ENCODE results near the gene PLEKHG4B. TPM values are rescaled to one million over a fixed set of nuclear protein-coding genes. Genes with fewer than 3 reads are reported as not detected.
A peak's percentile ranks its signal among the peaks of the same experiment; 100 is the strongest.
"Not testable (repeated sequence)": the region's sequence is repeated elsewhere in the genome, so short reads cannot be mapped to it uniquely, and the experiment has no call there.

PLEKHG4B gene
- total RNA-seq, 2 donors from 2014 or later: 0.55 TPM; not detected in 1

- peak overlapping the region; percentile 21 for H3K27ac Mint-ChIP-seq
- no peaks in the 10 kb centered on the region for H3K9me3 ChIP-seq (ENCODE audit: control insufficient read depth, low read length, poor library complexity, severe bottlenecking)
- H3K36me3 Mint-ChIP-seq (ENCODE audit: low read depth): no peaks in the 10 kb centered on the region
- DNase-seq (no peak), ATAC-seq (no peak)
- H3K27me3 Mint-ChIP-seq: no peaks in the 10 kb centered on the region
- no peak overlapping the region for H3K4me3 Mint-ChIP-seq
- peaks cover 28% of the 10 kb centered on the region for H3K4me1 Mint-ChIP-seq
Observed at GRCh38 chr5:213803-214395, 121.9 kb downstream of the PLEKHG4B start.

DNA sequence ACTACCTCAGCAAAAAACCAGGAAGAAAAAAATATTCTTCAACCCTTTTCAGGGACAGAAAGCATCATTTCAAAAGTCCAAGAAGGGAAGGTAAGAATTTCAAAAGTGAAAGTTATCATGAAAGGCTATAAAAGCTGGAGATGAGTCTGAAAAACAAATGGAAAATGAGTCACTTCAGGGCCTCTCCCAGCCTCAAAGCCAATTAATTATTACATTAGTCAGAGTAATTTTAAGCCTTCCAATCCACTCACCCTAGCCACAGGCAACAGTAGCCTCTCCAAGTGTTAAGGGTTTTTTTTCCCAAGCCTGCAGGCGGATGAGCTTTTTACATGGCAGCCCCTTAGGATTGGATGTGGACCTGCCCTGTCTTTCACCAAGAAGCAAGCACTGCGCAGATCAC lies 123.3 kb downstream of the PLEKHG4B start:
- not testable (repeated sequence) for DNase-seq; H3K27ac Mint-ChIP-seq; H3K9me3 ChIP-seq (ENCODE audit: control insufficient read depth, low read length, poor library complexity, severe bottlenecking); H3K27me3 Mint-ChIP-seq; H3K36me3 Mint-ChIP-seq (ENCODE audit: low read depth); ATAC-seq
- Mint-ChIP-seq H3K4me1 (peaks cover 25% of the 10 kb centered on the region), H3K4me3 (peak overlapping the region; percentile 21)

DNA sequence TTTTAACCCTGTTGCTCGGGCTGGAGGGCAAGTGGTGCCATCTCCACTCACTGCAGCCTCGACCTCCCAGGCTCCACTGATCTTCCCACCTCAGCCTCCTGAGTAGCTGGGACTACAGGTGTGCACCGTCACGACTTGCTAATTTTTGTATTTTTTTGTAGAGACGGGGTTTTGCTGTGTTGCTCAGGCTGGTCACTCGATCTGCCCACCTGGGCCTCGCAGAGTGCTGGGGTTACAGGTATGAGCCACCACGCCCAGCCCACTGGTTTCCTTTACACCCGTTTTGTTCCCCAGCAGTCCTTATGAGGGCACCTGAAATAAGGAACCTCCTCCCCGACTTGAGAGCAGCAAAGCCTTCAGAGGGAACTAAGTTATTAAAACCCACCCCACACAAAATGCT lies 124.1 kb downstream of the PLEKHG4B start:
- H3K9me3 ChIP-seq (ENCODE audit: control insufficient read depth, low read length, poor library complexity, severe bottlenecking); H3K4me3 Mint-ChIP-seq; ATAC-seq; H3K27ac Mint-ChIP-seq; H3K27me3 Mint-ChIP-seq; DNase-seq; H3K36me3 Mint-ChIP-seq (ENCODE audit: low read depth): not testable (repeated sequence)
- H3K4me1 Mint-ChIP-seq: peaks cover 23% of the 10 kb centered on the region

GRCh38 chr5:217494-218456 lies 125.8 kb downstream of the PLEKHG4B start, which contains the start of the genes CCDC127 and SDHA:
Gene CCDC127, minus strand, starts transcription at chr5:218153. Its CDS starts 1,304 bp downstream, at chr5:216849.
Gene SDHA, plus strand, starts transcription at chr5:218320. Its CDS starts 36 bp downstream, at chr5:218356.
- not testable (repeated sequence) for H3K27me3 Mint-ChIP-seq; H3K9me3 ChIP-seq (ENCODE audit: control insufficient read depth, low read length, poor library complexity, severe bottlenecking); H3K36me3 Mint-ChIP-seq (ENCODE audit: low read depth)
- peak within 1 kb of the TSS; percentile 96 for H3K27ac Mint-ChIP-seq
- H3K4me3 Mint-ChIP-seq: peak within 1 kb of the TSS; percentile 92
- DNase-seq (peak; percentile 98 to 100 (median 99)), ATAC-seq (peak; percentile 86)
- H3K4me1 Mint-ChIP-seq: peaks cover 32% of the 10 kb centered on the region

DNA sequence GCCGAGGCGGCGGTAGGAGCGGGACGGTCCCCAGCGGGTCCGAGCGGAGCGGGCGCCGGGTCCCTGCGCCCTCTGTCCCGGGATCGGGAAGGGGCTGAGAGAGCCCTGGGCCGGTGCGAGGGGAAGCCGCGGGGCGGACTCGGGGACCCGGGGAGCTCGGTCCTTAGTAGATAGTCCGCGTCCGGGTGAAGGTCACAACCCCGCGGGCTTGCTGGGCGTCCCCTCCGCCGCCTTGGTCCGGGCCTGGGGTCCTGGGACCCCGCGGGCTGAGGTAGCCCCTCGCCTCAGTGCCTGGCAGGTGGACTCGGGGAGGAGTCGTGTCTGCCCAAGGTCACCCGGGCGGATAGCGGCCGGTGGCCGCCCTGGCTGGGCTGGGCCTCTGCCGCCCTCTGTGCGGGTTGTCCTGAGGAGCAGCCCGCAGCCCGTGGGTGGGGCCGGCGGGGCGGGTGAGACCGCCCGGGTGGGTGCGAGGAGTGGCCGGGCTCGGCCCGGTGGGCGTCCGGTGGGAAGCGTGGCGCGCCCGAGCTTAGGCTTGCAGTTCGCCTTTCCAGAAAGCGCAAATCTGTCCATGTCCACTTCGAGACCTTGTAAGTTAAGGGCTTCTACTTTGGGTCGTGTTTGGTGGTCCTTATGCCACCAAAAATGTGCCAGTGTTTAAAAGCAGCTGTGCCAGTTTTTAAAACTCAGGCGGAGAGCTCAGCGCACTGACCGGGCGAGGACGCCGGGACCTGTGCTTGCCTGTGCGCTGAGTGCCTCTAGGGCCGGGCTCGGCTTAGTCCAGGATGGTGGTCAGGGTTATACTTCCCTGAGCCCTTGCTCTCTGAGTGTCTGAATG lies 126.7 kb downstream of the PLEKHG4B start:
- no peaks in the 10 kb centered on the region for H3K36me3 Mint-ChIP-seq (ENCODE audit: low read depth)

DNA sequence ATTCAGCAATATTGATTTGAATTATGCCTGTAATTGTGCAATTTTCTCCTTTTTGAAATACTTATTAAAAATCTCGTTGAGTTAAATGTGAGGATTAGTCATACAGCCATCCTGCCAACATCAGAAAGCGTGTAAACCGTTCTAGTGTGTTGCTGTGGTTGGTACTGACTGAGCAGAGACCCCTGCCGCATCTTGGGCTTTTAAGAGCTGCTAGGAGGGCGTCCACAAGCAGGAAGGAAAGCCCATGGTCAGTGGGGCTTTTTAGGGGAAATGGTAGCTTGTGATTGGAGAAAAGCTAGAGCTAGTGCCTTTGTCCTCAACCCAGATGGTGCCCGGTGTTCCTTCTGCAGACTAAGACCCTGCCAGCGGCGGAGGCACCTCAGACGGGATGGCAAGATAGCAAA lies 127.5 kb downstream of the PLEKHG4B start:
- no peaks in the 10 kb centered on the region for H3K36me3 Mint-ChIP-seq (ENCODE audit: low read depth)
- DNase-seq: no peak
- ATAC-seq: peak; percentile 24
- H3K27me3 Mint-ChIP-seq: no peaks in the 10 kb centered on the region
- peak overlapping the region; percentile 96 for H3K27ac Mint-ChIP-seq
- H3K4me3 Mint-ChIP-seq: peak overlapping the region; percentile 92
- no peaks in the 10 kb centered on the region for H3K9me3 ChIP-seq (ENCODE audit: control insufficient read depth, low read length, poor library complexity, severe bottlenecking)
- H3K4me1 Mint-ChIP-seq: peaks cover 33% of the 10 kb centered on the region

More for the DNA sequence above, 126.7 kb downstream of the PLEKHG4B start:
- no peaks in the 10 kb centered on the region for H3K27me3 Mint-ChIP-seq
- peak overlapping the region; percentile 92 for H3K4me3 Mint-ChIP-seq
- DNase-seq (peak in 1 of 3 donors; percentile 20), ATAC-seq (peak; percentile 13)
- H3K9me3 ChIP-seq (ENCODE audit: control insufficient read depth, low read length, poor library complexity, severe bottlenecking): no peaks in the 10 kb centered on the region
- H3K27ac Mint-ChIP-seq: peak overlapping the region; percentile 96
- peaks cover 38% of the 10 kb centered on the region for H3K4me1 Mint-ChIP-seq

DNA sequence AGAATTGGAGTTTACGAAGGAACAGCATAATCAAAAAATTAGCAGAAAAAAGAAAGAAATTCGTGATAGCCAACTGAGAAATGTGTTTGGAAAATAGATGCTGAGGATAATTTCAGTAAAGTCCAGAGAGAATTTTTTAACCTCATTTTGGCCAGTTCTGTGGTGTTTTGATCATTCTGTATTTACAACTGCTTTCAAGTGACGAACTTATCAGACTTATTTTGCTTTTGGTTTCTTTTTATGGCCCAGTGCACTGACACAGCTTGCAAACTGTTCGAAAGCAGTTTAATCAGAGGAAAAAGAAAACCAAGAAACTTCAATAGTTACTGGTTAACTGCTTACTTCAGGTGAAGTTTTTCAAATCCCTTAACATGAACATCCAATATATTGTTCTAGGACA lies 128.0 kb downstream of the PLEKHG4B start:
- DNase-seq (no peak), ATAC-seq (peak; percentile 27)
- peak overlapping the region; percentile 96 for H3K27ac Mint-ChIP-seq
- no peaks in the 10 kb centered on the region for H3K27me3 Mint-ChIP-seq
- H3K4me1 Mint-ChIP-seq: peaks cover 31% of the 10 kb centered on the region
- H3K36me3 Mint-ChIP-seq (ENCODE audit: low read depth): no peaks in the 10 kb centered on the region
- H3K4me3 Mint-ChIP-seq: peak overlapping the region; percentile 92
- no peaks in the 10 kb centered on the region for H3K9me3 ChIP-seq (ENCODE audit: control insufficient read depth, low read length, poor library complexity, severe bottlenecking)

GRCh38 chr5:222951-223715 lies 131.2 kb downstream of the PLEKHG4B start:
- peaks cover 28% of the 10 kb centered on the region for H3K4me1 Mint-ChIP-seq

DNA sequence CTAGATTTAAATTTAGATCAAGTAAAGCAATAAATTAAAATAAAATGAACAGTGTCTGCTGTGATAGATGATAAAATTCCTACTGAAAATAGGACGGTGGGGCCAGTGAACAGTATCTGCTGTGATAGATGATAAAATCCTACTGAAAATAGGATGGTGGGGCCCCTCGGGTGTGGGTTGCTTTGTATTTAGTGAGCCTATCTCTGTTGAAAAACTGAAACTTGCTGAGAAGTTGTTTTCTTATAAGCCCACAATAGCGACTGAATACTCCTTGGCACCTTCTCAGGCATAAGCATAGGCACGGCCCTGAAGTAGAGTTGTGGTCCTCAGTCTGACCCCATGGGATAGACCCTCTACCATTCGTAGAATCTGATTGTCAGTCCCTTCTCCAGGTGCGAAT lies 131.8 kb downstream of the PLEKHG4B start:
- no peak overlapping the region for H3K4me3 Mint-ChIP-seq
- H3K9me3 ChIP-seq (ENCODE audit: control insufficient read depth, low read length, poor library complexity, severe bottlenecking): no peaks in the 10 kb centered on the region
- ATAC-seq (no peak), DNase-seq (no peak)
- peaks cover 9% of the 10 kb centered on the region for H3K36me3 Mint-ChIP-seq (ENCODE audit: low read depth)
- H3K27me3 Mint-ChIP-seq: no peaks in the 10 kb centered on the region
- peaks cover 28% of the 10 kb centered on the region for H3K4me1 Mint-ChIP-seq
- H3K27ac Mint-ChIP-seq: peak overlapping the region; percentile 96

More at GRCh38 chr5:222951-223715, 131.2 kb downstream of the PLEKHG4B start:
- not testable (repeated sequence) for H3K27me3 Mint-ChIP-seq; H3K36me3 Mint-ChIP-seq (ENCODE audit: low read depth); H3K9me3 ChIP-seq (ENCODE audit: control insufficient read depth, low read length, poor library complexity, severe bottlenecking); ATAC-seq; DNase-seq
- Mint-ChIP-seq H3K27ac (peak overlapping the region; percentile 96), H3K4me3 (peak overlapping the region; percentile 25)

DNA sequence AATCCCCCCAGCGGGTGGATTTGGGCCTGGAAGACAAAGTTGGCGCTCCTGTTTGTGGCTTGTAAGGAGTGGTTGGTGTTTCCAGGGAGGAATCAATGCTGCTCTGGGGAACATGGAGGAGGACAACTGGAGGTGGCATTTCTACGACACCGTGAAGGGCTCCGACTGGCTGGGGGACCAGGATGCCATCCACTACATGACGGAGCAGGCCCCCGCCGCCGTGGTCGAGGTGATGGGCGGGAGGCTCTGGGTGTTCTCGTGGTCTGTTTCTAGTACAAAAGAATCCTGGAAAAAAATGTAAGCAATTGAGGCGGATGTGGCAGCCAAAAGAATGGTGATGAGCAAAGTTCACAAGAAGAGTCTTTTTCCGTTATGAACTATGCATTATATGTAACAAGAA lies 133.4 kb downstream of the PLEKHG4B start:
- H3K9me3 ChIP-seq (ENCODE audit: control insufficient read depth, low read length, poor library complexity, severe bottlenecking): no peaks in the 10 kb centered on the region
- no peak for DNase-seq
- Mint-ChIP-seq H3K4me1 (peaks cover 28% of the 10 kb centered on the region), H3K27me3 (no peaks in the 10 kb centered on the region), H3K27ac (peak overlapping the region; percentile 29), H3K36me3 (ENCODE audit: low read depth) (peaks cover 10% of the 10 kb centered on the region), H3K4me3 (no peak overlapping the region)
- no peak for ATAC-seq

DNA sequence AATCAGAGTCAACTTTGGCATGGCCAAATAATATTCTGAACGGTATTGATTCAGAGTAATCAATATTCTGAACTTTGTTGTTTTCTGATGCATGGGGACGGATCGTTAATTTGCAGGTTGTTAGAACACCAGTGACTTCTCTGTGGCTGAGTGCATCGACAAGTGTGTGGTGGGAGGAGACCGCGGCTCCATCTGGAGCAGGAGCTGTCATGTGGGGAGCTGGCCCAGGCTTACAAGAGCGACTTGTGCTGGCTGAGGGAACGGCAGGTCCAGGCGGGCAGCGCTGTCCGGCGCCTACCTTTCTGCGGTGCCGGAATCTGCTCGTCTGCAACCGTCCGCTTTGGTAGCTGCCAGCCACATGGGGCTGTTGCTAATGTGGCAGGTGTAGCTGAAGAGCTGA lies 135.4 kb downstream of the PLEKHG4B start:
- H3K36me3 Mint-ChIP-seq (ENCODE audit: low read depth): peaks cover 10% of the 10 kb centered on the region
- H3K27ac Mint-ChIP-seq: peak overlapping the region; percentile 24
- H3K9me3 ChIP-seq (ENCODE audit: control insufficient read depth, low read length, poor library complexity, severe bottlenecking); H3K27me3 Mint-ChIP-seq; DNase-seq; ATAC-seq; H3K4me3 Mint-ChIP-seq: not testable (repeated sequence)
- peaks cover 24% of the 10 kb centered on the region for H3K4me1 Mint-ChIP-seq

DNA sequence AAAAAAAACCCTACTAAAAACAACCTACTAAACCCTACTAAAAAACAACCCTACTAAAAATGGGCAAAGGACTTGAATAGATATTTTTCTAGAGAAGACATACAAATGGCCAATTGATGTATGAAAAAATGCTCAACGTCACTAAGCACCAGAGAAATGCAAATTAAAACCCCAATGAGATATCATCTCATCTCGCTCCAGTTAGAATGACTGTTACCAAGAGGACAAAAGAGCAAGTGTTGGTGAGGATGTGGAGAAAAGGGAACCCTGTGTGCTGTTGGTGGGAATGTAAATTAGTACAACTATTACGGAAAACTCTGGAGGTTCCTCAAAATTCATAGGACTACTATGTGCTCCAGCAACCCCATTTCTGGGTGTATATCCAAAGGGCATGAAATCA lies 136.9 kb downstream of the PLEKHG4B start:
- Mint-ChIP-seq H3K4me3 (no peak overlapping the region), H3K27ac (no peak overlapping the region), H3K36me3 (ENCODE audit: low read depth) (peaks cover 12% of the 10 kb centered on the region), H3K4me1 (peaks cover 15% of the 10 kb centered on the region), H3K27me3 (no peaks in the 10 kb centered on the region)
- no peak for ATAC-seq
- no peak for DNase-seq
- no peaks in the 10 kb centered on the region for H3K9me3 ChIP-seq (ENCODE audit: control insufficient read depth, low read length, poor library complexity, severe bottlenecking)
